Neuronal stem cell (in vitro differentiated cells): Measurements from ENCODE around the gene PATJ.
"Not testable (repeated sequence)": the region's sequence is repeated elsewhere in the genome, so short reads cannot be mapped to it uniquely, and the experiment has no call there.

Experiments used
- DNase-seq: peaks from one replicate; pipeline ENCODE4 v3.0.0-alpha.2; 2013; ENCODE audit warnings: low spot score
- H2AFZ ChIP-seq: one replicate; pipeline ENCODE4 v1.6.1; 2013; ENCODE audit warnings: mild to moderate bottlenecking, low read length, inconsistent platforms
- H2AK5ac ChIP-seq: 2 replicates; pipeline ENCODE4 v1.6.1; 2013; ENCODE audit warnings: low read depth, mild to moderate bottlenecking, inconsistent platforms, low read length, moderate library complexity, mixed read lengths
- H2BK120ac ChIP-seq: 2 replicates; pipeline ENCODE4 v1.6.1; 2013; ENCODE audit warnings: low read depth, mild to moderate bottlenecking, inconsistent platforms, low read length, moderate library complexity, mixed read lengths
- H2BK12ac ChIP-seq: one replicate; pipeline ENCODE4 v1.6.1; 2013; ENCODE audit warnings: low read length, inconsistent platforms
- H2BK15ac ChIP-seq: 2 replicates; pipeline ENCODE4 v1.6.1; 2013; ENCODE audit warnings: mild to moderate bottlenecking, low read length, inconsistent platforms, mixed read lengths
- H2BK5ac ChIP-seq: one replicate; pipeline ENCODE4 v1.6.1; 2013; ENCODE audit warnings: inconsistent platforms, mild to moderate bottlenecking, low read length, moderate library complexity
- H3K14ac ChIP-seq: one replicate; pipeline ENCODE4 v1.6.1; 2013; ENCODE audit warnings: low read length, inconsistent platforms
- H3K18ac ChIP-seq: 2 replicates; pipeline ENCODE4 v1.6.1; 2013; ENCODE audit warnings: low read length, inconsistent platforms
- H3K23ac ChIP-seq: 2 replicates; pipeline ENCODE4 v1.6.1; 2013; ENCODE audit warnings: low read depth, mild to moderate bottlenecking, mixed read lengths, low read length, inconsistent platforms; ENCODE audit not compliant: poor library complexity
- H3K27ac ChIP-seq: replicated peaks from 3 replicates; pipeline ENCODE4 v1.5.1; 2013; ENCODE audit warnings: low read length, inconsistent platforms
- H3K27me3 ChIP-seq, 3 experiments: 2 replicates each; pipeline ENCODE4 v1.6.1; 2013; ENCODE audit warnings: low read length in 3 of 3, mild to moderate bottlenecking in 2 of 3, inconsistent platforms in 1 of 3, low read depth in 1 of 3, mixed read lengths in 1 of 3, moderate library complexity in 1 of 3; ENCODE audit not compliant: control insufficient read depth in 3 of 3, insufficient read depth in 3 of 3
- H3K36me3 ChIP-seq, 2 donors: replicated peaks in 1 of 2; 2 replicates each; pipeline ENCODE4 v1.6.1; 2013; ENCODE audit warnings: low read length in 2 of 2; ENCODE audit not compliant: control insufficient read depth in 2 of 2, insufficient read depth in 2 of 2
- H3K4ac ChIP-seq: 2 replicates; pipeline ENCODE4 v1.6.1; 2013; ENCODE audit warnings: inconsistent platforms, mild to moderate bottlenecking, low read length, moderate library complexity
- H3K4me1 ChIP-seq, 2 donors: 1 replicate in 1 of 2; 2 replicates in 1 of 2; pipeline ENCODE4 v1.6.1; 2013; ENCODE audit warnings: low read length in 2 of 2, low read depth in 1 of 2; ENCODE audit not compliant: control insufficient read depth in 2 of 2, insufficient read depth in 1 of 2
- H3K4me2 ChIP-seq: one replicate; pipeline ENCODE4 v1.6.1; 2013; ENCODE audit warnings: mild to moderate bottlenecking, low read length, inconsistent platforms; ENCODE audit not compliant: insufficient read depth, poor library complexity, severe bottlenecking
- H3K4me3 ChIP-seq, 2 donors: 2 replicates each; pipeline ENCODE4 v1.5.1; 2013; ENCODE audit warnings: low read length in 2 of 2, mild to moderate bottlenecking in 2 of 2, inconsistent platforms in 1 of 2, moderate library complexity in 1 of 2
- H3K79me1 ChIP-seq: one replicate; pipeline ENCODE4 v1.6.1; 2013; ENCODE audit warnings: low read depth, mild to moderate bottlenecking, inconsistent platforms, low read length, moderate library complexity
- H3K9ac ChIP-seq: one replicate; pipeline ENCODE4 v1.6.1; 2013; ENCODE audit warnings: mild to moderate bottlenecking, low read depth, low read length, inconsistent platforms; ENCODE audit not compliant: poor library complexity
- H3K9me3 ChIP-seq, 2 donors: replicated peaks in 1 of 2; 2 replicates each; pipeline versions ENCODE3 to v1.6.1; 2013; ENCODE audit warnings: low read length in 2 of 2, mild to moderate bottlenecking in 2 of 2, inconsistent platforms in 1 of 2, low read depth in 1 of 2, mixed read lengths in 1 of 2, moderate library complexity in 1 of 2; ENCODE audit not compliant: control insufficient read depth in 2 of 2, insufficient read depth in 1 of 2
- H4K8ac ChIP-seq: one replicate; pipeline ENCODE4 v1.6.1; 2013; ENCODE audit warnings: low read depth, mild to moderate bottlenecking, inconsistent platforms, low read length, moderate library complexity
- H4K91ac ChIP-seq: one replicate; pipeline ENCODE4 v1.6.1; 2013; ENCODE audit warnings: low read length, low read depth, mild to moderate bottlenecking, inconsistent platforms; ENCODE audit not compliant: poor library complexity
- WGBS, 2 donors: extraction: QIAGEN DNeasy Blood & Tissue Kit; methylation state at CpG; one replicate each; pipeline ENCODE4 v1.1.7; 2013; ENCODE audit warnings: missing lambda C conversion rate in 2 of 2, mixed read lengths in 1 of 2; ENCODE audit not compliant: insufficient read length in 2 of 2, insufficient replicate concordance in 1 of 2; ENCODE audit errors: extremely low coverage in 2 of 2; 5-methylcytosine and 5-hydroxymethylcytosine counted together

Gene PATJ

DNA sequence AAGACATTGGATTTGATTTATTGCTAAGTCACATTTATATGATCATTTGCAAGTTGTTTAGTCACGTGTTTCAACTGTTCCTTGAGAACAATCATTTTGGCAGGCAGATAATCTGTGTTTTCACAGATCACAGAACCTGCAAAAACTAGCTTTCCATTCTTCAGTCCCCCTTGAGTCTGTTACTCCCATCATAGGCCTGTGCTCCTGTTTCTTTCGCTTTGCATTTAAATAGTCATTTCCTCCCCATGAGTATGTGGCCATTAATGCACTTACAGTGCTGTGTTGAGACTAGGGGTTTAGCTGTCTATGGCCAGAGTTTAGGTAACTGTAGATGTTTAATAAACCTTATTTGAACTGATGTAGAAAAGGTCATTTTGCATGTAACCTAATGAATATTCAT, 214.5 kb downstream of the PATJ start:
- Histone ChIP-seq H3K79me1 (no peaks in the 10 kb centered on the region), H2BK120ac (no peak overlapping the region), H3K18ac (no peak overlapping the region), H3K4me1 (peaks cover 3 to 4% of the 10 kb centered on the region in 2 donors), H3K9ac (no peak overlapping the region), H3K4me3 (no peak overlapping the region), H2BK15ac (no peak overlapping the region), H3K14ac (no peak overlapping the region), H3K23ac (no peak overlapping the region), H3K27me3 (no peaks in the 10 kb centered on the region), H2BK12ac (no peak overlapping the region), H4K91ac (no peak overlapping the region), H2AFZ (peak overlapping the region; percentile 0), H3K4ac (no peak overlapping the region), H3K4me2 (no peak overlapping the region), H3K9me3 (no peaks in the 10 kb centered on the region), H3K27ac (no peak overlapping the region), H3K36me3 (no peaks in the 10 kb centered on the region), H2AK5ac (no peak overlapping the region), H4K8ac (no peak overlapping the region), H2BK5ac (no peak overlapping the region)
- DNase-seq = no peak
- no CpG with 5 or more reads among the region's 2 CpGs for WGBS, 2 donors

DNA sequence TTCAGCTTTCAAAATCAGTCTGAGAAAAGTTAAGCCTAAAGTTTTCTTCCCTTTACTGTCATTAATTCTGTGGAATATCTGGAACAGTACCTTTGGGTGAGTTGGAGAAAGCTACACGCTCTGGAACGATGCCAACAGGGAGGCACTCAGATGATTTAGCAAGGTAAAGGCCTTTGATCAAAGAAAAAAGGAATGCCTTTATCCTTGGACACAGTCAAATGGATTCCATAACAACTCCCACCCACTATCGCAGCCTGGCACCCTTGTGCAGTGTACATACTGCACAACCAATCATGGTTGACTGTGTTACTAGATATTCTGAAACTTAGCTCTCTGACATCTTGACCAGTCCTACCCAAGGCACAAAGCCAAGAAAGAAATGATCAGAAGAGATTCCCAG, 218.7 kb downstream of the PATJ start:
- H3K4me1 ChIP-seq = peaks cover 0 to 3% of the 10 kb centered on the region in 2 donors
- H3K4ac ChIP-seq = no peak overlapping the region
- no peak overlapping the region for H2BK15ac ChIP-seq
- H3K9ac ChIP-seq = no peak overlapping the region
- H3K14ac ChIP-seq = no peak overlapping the region
- H3K36me3 ChIP-seq = no peaks in the 10 kb centered on the region
- H3K27ac ChIP-seq = no peak overlapping the region
- no peak overlapping the region for H3K4me2 ChIP-seq
- no peak overlapping the region for H4K8ac ChIP-seq
- no CpG with 5 or more reads among the region's 3 CpGs for WGBS, 2 donors
- DNase-seq = no peak
- no peaks in the 10 kb centered on the region for H3K9me3 ChIP-seq
- H3K18ac ChIP-seq = no peak overlapping the region
- no peak overlapping the region for H2AFZ ChIP-seq
- H4K91ac ChIP-seq = no peak overlapping the region
- H3K79me1 ChIP-seq = no peaks in the 10 kb centered on the region
- no peaks in the 10 kb centered on the region for H3K27me3 ChIP-seq
- H3K23ac ChIP-seq = no peak overlapping the region
- no peak overlapping the region for H2BK5ac ChIP-seq
- no peak overlapping the region for H2AK5ac ChIP-seq
- H3K4me3 ChIP-seq = no peak overlapping the region
- H2BK120ac ChIP-seq = no peak overlapping the region
- H2BK12ac ChIP-seq = no peak overlapping the region

DNA sequence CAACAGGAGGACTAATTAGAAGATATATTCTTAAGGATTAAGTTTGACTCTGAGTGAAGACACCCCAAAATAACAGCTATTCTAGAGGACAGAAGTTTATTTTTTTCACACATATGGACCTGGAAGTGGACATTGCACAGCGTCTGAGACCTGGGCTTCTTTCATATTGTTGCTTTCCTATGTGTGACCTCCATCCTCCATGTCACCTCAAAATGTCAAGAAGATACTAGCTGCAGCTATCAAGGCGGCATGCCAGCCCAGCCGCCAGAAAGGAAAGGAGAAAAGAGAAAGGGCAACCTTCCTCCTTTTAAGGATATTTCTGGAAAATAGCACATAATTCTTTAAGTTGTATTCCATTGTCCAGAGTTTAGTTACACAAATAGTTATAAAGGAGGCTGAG, 220.4 kb downstream of the PATJ start:
- Histone ChIP-seq H2AFZ (no peak overlapping the region), H2AK5ac (no peak overlapping the region), H2BK12ac (no peak overlapping the region), H3K4me1 (no peaks in the 10 kb centered on the region), H2BK15ac (no peak overlapping the region), H3K79me1 (no peaks in the 10 kb centered on the region), H3K23ac (no peak overlapping the region), H3K4me2 (no peak overlapping the region), H3K9me3 (no peaks in the 10 kb centered on the region), H4K91ac (no peak overlapping the region), H4K8ac (no peak overlapping the region), H2BK5ac (no peak overlapping the region), H3K9ac (no peak overlapping the region), H3K27ac (no peak overlapping the region), H3K36me3 (no peaks in the 10 kb centered on the region), H3K18ac (no peak overlapping the region), H3K4me3 (no peak overlapping the region), H2BK120ac (no peak overlapping the region), H3K27me3 (no peaks in the 10 kb centered on the region), H3K4ac (no peak overlapping the region), H3K14ac (no peak overlapping the region)
- WGBS, 2 donors = no CpG with 5 or more reads among the region's 3 CpGs
- no peak for DNase-seq

GRCh38 chr1:61966450-61967225, 224.4 kb downstream of the PATJ start:
- not testable (repeated sequence) for H2BK120ac ChIP-seq, H3K27ac ChIP-seq, H2BK12ac ChIP-seq, H3K9ac ChIP-seq, H2BK5ac ChIP-seq, H4K91ac ChIP-seq, H3K79me1 ChIP-seq, H2AK5ac ChIP-seq, H3K4ac ChIP-seq, H3K9me3 ChIP-seq, H3K18ac ChIP-seq, H3K4me3 ChIP-seq, H3K4me1 ChIP-seq, H4K8ac ChIP-seq, H3K36me3 ChIP-seq, H2BK15ac ChIP-seq, H3K14ac ChIP-seq, H3K27me3 ChIP-seq, DNase-seq, H3K4me2 ChIP-seq, H3K23ac ChIP-seq
- peak overlapping the region; percentile 22 for H2AFZ ChIP-seq
- no CpG with 5 or more reads among the region's 9 CpGs for WGBS, 2 donors
